Uterus (tissue), 2 donors: ENCODE results near the gene MYO1B.

ENCODE experiments used
- CTCF ChIP-seq, 4 experiments: fragments of 200-600 bp in 2 of 4; fragments of 450-650 bp in 2 of 4; sonication (generic) in 2 of 4; IDR thresholded peaks; one replicate each; pipeline ENCODE4 v1.5.1; 2016 to 2019; ENCODE audit warnings: antibody characterized with exemption in 4 of 4, mild to moderate bottlenecking in 2 of 4, moderate library complexity in 1 of 4
- POLR2A ChIP-seq, 2 donors: fragments of 450-650 bp; IDR thresholded peaks; one replicate each; pipeline ENCODE4 v1.6.1; 2016; ENCODE audit warnings: antibody characterized with exemption in 2 of 2, mild to moderate bottlenecking in 1 of 2, moderate library complexity in 1 of 2

DNA sequence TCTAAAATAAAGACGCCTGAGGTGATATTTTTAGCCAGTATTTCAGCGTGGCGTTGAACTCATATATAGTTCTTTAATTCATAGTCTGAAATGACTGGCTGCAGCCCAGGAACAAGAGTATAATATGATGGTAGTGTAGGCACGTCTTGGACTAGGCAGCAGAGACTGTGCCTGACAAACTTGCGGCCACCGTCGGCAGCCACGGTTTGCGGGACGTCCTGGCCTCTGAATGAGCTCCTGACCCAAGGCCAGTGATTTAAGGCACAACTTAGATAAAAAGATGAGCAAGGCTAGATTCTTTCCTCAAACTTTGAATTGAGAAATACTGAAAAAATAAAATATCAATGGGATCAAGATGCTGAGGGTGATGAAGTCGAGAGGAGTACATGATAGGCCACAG is 40.0 kb downstream of the MYO1B start:
- TF ChIP-seq POLR2A (IDR thresholded peaks at IDR 0.05) (no peak), CTCF (IDR thresholded peaks at IDR 0.05) (no peak)
